ENCODE data around the gene ARHGEF28.

Gene ARHGEF28

DNA sequence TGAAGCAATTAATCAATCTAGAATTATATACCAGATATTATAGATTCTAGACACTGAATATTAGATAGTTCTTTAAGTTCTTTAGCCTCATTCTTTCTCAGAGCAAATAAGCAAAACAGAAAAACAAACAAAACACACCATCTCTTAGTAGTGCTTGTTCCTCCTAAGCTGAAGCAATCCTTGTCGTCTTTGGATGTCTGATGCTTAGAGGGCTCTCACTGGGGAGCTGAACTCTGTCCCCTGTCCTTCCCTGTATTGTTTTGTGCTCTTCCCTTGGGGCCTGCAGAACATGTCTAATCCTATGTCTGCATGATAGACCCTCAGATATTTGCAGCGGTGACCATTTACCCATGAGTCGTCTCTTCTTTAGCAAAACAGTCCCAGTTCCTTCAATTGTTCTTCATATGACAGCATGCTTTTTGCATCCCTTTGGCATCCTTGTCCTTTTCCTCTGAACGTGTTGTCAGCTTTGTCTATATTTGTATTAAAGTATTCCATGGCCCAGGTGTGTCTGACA, 114.3 kb downstream of the ARHGEF28 start:
- DNase-seq (no peak), ATAC-seq (no peak)
- Mint-ChIP-seq H3K36me3 (ENCODE audit: low read depth) (no peaks in the 10 kb centered on the region), H3K9me3 (no peaks in the 10 kb centered on the region), H3K27me3 (peaks cover 1% of the 10 kb centered on the region), H3K27ac (no peak overlapping the region), H3K4me3 (no peak overlapping the region), H3K4me1 (no peaks in the 10 kb centered on the region)

DNA sequence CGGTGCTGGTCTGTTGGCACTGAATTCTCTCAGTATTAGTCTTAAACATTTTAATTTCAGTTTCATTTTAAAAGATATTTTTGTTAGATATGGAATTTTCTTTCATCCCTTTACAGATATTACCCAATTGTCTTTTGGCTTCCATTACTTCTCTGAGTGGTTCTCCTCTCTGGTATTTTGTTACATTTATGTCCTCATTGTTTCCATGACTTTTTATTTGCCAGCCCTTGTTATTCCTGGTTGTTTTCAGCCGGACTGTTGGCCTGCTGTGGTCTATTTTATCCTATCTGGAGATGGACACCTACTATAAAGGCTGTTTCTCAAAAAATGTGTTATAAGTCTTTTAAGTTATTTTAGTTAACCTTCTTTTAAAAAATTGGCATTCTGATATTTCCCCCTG, 117.2 kb downstream of the ARHGEF28 start:
- no peak overlapping the region for H3K27ac Mint-ChIP-seq
- no peaks in the 10 kb centered on the region for H3K36me3 Mint-ChIP-seq (ENCODE audit: low read depth)
- DNase-seq (no peak), ATAC-seq (no peak)
- no peak overlapping the region for H3K4me3 Mint-ChIP-seq
- H3K9me3 Mint-ChIP-seq: no peaks in the 10 kb centered on the region
- H3K4me1 Mint-ChIP-seq: no peaks in the 10 kb centered on the region
- H3K27me3 Mint-ChIP-seq: peaks cover 7% of the 10 kb centered on the region

DNA sequence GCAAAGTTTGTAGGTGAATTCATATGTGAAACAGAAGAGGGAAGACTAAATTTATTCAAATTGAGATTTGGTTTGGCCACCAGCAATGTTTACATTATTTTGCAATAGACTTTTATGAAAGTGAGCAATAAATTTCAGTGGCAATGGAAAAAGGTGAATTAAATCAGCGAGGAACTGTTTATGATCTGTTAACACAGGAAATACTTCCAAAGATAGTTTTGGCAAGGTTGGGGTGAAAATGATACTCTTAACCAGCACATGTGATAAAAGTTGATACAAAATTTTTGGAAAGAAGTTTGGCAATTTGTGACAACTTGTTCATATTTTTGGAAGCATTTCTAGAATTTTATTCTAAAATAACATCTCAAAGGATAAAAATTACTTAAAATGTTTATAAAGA, 119.8 kb downstream of the ARHGEF28 start:
- Mint-ChIP-seq H3K27me3 (peaks cover 13% of the 10 kb centered on the region), H3K4me3 (no peak overlapping the region)
- no peak for DNase-seq

DNA sequence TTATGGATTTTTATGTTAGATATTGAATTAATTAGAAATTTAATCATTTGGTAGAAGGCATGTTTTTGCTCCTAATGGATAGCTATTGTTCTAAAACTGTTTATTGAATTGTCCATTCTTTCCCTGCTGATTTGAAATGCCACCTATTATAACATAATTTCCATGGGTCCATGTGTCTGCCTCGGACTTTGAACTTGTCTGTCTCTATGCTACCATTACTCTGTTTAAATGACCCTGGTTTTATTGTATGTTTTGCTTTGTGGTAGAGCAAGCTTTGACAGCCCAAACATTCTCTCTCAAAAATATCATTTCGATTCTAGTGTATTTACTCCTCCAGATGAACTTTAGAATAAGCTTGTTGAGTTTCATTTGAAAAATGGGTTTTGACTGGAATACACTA, 120.6 kb downstream of the ARHGEF28 start:
- no peak overlapping the region for H3K4me3 Mint-ChIP-seq
- H3K27ac Mint-ChIP-seq: no peak overlapping the region
- H3K4me1 Mint-ChIP-seq: no peaks in the 10 kb centered on the region
- peaks cover 15% of the 10 kb centered on the region for H3K27me3 Mint-ChIP-seq
- H3K9me3 Mint-ChIP-seq: no peaks in the 10 kb centered on the region
- DNase-seq (no peak), ATAC-seq (no peak)
- H3K36me3 Mint-ChIP-seq (ENCODE audit: low read depth): no peaks in the 10 kb centered on the region

More for the DNA sequence above, 119.8 kb downstream of the ARHGEF28 start:
- no peak overlapping the region for H3K27ac Mint-ChIP-seq
- no peak for ATAC-seq
- H3K36me3 Mint-ChIP-seq (ENCODE audit: low read depth): no peaks in the 10 kb centered on the region
- no peaks in the 10 kb centered on the region for H3K9me3 Mint-ChIP-seq
- H3K4me1 Mint-ChIP-seq: no peaks in the 10 kb centered on the region

DNA sequence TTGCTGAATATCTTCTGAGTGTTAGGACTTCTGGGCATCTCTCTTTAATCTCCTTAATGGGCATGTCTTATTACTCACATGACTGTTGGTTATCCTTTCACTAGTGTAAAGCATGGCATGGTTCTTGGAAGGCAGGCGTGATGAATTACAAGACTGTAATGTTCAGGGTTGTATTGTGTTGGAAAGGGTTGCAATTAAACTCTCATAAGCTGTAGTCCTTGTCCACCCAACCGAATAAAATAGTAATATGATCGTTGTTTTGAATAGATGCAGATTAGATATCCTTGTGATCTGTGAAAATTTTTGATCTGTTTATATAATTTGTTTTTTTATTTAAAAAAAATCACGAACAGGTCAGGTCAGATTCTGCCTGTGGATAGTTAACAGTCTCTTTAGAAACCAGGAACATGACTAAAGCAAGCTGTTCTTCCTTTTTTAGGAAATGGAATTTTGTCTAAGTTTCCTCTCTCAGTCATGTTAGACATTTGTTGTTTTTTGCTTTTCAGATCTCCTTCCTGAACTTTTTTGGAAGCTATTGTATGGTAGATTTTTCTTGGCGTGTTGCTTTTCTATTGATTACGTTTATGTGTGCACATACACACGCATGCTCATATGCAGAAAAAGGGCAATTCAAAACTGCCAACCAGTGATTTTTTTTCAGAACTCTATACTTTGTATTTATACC, 121.8 kb downstream of the ARHGEF28 start:
- no peaks in the 10 kb centered on the region for H3K9me3 Mint-ChIP-seq
- no peak overlapping the region for H3K4me3 Mint-ChIP-seq
- DNase-seq (no peak), ATAC-seq (no peak)
- H3K4me1 Mint-ChIP-seq: no peaks in the 10 kb centered on the region
- H3K27me3 Mint-ChIP-seq: peaks cover 21% of the 10 kb centered on the region
- no peak overlapping the region for H3K27ac Mint-ChIP-seq
- H3K36me3 Mint-ChIP-seq (ENCODE audit: low read depth): no peaks in the 10 kb centered on the region

DNA sequence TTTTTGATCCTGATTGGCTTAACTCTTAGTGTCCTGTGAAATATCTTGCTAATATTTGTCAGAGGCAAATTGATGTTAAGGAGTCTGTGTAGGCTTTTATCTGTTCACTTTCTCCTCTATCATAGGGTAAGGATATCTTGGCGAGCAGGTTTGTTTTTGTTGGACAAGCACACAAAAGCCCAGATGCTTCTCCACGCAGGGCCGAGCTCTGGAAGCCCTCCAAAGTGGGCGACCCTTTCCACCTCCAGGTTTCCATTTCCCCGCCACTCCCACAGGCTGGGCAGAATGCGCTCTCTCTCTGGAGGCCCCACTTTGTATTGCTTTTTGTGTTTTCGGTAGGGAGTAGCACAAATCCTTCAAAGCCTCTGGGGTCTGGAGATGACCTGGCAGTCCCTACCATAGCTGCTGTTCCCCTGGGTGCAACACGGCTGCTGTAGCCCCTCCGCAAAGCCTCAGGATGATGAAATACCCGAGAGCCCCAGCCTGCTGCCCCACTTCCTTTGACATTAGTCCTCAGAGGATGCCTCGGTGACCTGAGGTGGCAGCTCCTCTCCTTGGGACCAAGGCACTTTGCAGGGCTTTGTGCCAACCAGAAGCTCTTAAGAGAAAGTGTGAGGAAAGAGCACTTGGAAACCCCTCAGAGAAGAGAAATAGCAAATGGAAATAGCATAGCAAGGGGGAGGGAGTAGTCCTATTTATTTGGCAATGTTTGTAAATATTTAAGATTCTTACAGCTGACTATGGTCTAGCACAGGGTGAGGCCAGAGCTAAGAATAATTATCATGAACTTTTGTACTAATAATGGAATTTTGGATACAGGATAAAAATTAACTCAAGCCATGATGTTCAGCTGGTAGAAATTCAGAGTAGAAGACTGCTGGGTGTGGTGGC, 122.8 kb downstream of the ARHGEF28 start:
- no peak for DNase-seq
- Mint-ChIP-seq H3K36me3 (ENCODE audit: low read depth) (no peaks in the 10 kb centered on the region), H3K27me3 (peaks cover 21% of the 10 kb centered on the region)

DNA sequence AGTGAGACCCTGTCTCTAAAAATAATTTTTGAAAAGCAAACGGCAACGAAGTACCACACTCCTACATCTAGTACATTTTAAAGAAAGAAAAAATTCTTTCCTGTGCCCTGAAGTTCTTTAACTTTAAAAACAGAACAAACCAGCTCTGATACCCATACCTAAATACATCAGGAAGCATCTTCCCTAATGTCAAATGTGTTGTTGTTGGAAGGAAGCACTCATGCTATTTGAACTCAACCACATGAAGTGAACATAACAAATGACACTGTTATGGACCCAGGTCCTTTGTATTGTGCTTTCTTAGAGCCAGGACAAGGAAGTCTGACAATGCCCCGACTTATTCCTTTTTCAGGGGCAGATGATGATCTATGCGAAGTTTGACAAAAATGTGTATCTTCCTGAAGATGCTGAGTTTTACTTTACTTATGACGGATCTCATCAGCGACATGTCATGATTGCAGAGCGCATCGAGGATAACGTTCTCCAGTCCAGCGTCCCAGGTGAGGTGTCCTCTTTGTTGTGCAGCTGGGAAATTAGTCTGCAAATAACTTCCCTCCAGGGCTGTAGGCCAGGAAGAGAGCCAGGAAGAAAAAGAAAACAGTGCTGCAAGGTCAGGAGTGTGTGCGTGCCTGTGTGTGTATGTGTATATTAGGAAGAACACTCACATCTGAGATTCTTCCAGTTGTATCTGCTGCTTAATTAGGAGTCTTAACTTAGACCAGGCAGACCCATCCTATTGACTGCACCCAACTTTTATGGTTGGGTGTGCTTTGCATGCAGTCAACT, 123.7 kb downstream of the ARHGEF28 start:
- H3K36me3 Mint-ChIP-seq (ENCODE audit: low read depth): no peaks in the 10 kb centered on the region
- H3K9me3 Mint-ChIP-seq: no peaks in the 10 kb centered on the region
- no peak overlapping the region for H3K27ac Mint-ChIP-seq
- H3K4me3 Mint-ChIP-seq: no peak overlapping the region
- peaks cover 21% of the 10 kb centered on the region for H3K27me3 Mint-ChIP-seq
- DNase-seq (no peak), ATAC-seq (no peak)
- no peaks in the 10 kb centered on the region for H3K4me1 Mint-ChIP-seq

More for the DNA sequence above, 122.8 kb downstream of the ARHGEF28 start:
- no peak for ATAC-seq
- Mint-ChIP-seq H3K4me1 (no peaks in the 10 kb centered on the region), H3K27ac (no peak overlapping the region), H3K4me3 (no peak overlapping the region), H3K9me3 (no peaks in the 10 kb centered on the region)

DNA sequence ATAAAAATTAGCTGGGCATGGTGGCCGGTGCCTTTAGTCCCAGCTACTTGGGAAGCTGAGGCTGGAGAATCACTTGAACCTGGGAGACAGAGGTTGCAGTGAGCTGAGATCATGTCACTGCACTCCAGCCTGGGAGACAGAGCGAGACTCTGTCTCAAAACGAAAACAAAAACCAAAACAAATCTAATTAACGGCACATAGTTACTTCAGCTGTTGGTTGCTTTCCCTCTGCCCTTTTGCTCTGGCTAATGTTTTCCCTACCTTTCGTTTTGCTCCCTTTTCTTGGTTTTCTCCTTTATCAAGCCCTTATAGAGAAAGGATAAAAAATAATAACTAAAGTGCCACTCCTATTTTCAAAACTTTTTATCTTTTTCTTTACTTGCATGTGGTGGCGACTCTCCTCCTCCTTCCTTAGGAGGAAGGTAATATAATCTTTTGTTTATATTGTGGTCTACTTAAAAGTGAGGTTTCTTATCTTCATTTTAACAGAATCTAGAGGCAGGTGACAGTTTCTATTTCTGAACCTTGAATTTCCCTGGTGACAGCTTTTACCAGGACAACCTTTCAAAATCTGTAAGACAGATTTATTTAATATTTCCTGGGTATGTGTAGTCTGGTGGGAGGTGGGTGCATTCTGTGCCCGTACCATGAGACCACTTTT, 125.4 kb downstream of the ARHGEF28 start:
- H3K36me3 Mint-ChIP-seq (ENCODE audit: low read depth): no peaks in the 10 kb centered on the region
- no peaks in the 10 kb centered on the region for H3K9me3 Mint-ChIP-seq
- DNase-seq: no peak
- H3K27me3 Mint-ChIP-seq: peaks cover 19% of the 10 kb centered on the region
- H3K4me3 Mint-ChIP-seq: no peak overlapping the region
- no peak overlapping the region for H3K27ac Mint-ChIP-seq
- H3K4me1 Mint-ChIP-seq: no peaks in the 10 kb centered on the region
- no peak for ATAC-seq

DNA sequence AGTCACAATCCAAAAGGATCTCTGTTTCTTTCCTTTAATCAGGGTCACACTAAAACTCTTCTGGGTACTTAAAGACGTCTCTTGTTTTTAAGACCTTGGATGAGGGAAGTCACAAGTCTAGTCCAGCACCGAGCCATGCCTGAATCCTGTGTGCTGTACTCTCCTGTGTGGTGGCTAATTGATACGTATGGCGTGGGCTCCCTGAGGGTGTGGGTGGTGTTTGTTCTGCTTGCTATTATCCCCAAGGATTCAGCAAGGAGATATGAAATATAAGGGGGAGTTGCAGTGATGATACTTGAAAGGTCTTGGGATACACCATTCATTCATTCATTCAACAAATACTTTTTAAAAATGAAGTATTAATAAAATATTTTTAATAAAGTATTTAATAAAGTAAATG, 128.3 kb downstream of the ARHGEF28 start:
- no peaks in the 10 kb centered on the region for H3K4me1 Mint-ChIP-seq
- no peak for DNase-seq
- H3K27ac Mint-ChIP-seq: no peak overlapping the region
- no peak for ATAC-seq
- peaks cover 17% of the 10 kb centered on the region for H3K27me3 Mint-ChIP-seq
- H3K9me3 Mint-ChIP-seq: no peaks in the 10 kb centered on the region
- H3K4me3 Mint-ChIP-seq: no peak overlapping the region
- no peaks in the 10 kb centered on the region for H3K36me3 Mint-ChIP-seq (ENCODE audit: low read depth)

DNA sequence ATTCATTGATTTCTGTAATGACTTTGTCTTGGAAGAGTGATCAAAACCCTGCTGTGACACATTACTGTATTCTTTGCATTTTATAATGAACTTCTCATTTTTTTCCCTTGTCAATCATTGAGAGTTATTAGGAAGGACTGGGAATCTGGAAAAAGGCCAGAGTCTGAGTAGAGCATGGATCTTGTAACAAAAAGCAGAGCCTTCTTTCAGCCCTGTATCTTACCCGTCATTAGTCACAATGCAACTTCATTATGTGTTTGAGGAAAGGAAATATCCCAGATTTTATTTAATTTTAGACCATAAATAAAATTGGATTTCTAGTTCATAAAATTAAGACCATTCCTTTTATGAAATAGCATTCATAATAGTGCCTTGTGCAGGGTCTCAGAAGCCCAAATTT, 131.4 kb downstream of the ARHGEF28 start:
- H3K4me3 Mint-ChIP-seq: no peak overlapping the region
- DNase-seq (no peak), ATAC-seq (no peak)
- H3K4me1 Mint-ChIP-seq: no peaks in the 10 kb centered on the region
- peaks cover 3% of the 10 kb centered on the region for H3K27me3 Mint-ChIP-seq
- H3K36me3 Mint-ChIP-seq (ENCODE audit: low read depth): no peaks in the 10 kb centered on the region
- no peaks in the 10 kb centered on the region for H3K9me3 Mint-ChIP-seq
- no peak overlapping the region for H3K27ac Mint-ChIP-seq

DNA sequence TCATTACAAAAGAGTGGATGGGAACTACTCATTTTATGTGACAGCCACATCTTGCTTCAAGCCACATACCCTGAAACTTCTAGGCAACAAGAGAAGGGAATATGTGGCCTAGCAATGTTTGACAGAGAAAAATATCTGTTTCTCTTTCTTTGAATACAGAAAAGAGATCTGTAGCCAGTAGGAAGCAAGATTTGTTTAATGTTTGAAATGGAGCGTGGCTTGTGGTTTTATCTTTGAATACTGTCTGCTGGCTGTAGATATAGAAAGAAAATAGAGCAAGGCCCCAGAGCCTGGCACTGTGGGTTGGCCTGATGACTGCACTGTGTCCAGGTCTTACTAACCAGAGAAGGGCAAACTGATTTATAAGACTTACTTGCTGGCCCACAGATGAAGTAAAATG, 133.8 kb downstream of the ARHGEF28 start:
- no peaks in the 10 kb centered on the region for H3K36me3 Mint-ChIP-seq (ENCODE audit: low read depth)
- H3K4me1 Mint-ChIP-seq: no peaks in the 10 kb centered on the region
- no peak overlapping the region for H3K27ac Mint-ChIP-seq
- no peak for ATAC-seq
- no peaks in the 10 kb centered on the region for H3K9me3 Mint-ChIP-seq
- no peak overlapping the region for H3K4me3 Mint-ChIP-seq
- peaks cover 6% of the 10 kb centered on the region for H3K27me3 Mint-ChIP-seq
- DNase-seq: no peak

DNA sequence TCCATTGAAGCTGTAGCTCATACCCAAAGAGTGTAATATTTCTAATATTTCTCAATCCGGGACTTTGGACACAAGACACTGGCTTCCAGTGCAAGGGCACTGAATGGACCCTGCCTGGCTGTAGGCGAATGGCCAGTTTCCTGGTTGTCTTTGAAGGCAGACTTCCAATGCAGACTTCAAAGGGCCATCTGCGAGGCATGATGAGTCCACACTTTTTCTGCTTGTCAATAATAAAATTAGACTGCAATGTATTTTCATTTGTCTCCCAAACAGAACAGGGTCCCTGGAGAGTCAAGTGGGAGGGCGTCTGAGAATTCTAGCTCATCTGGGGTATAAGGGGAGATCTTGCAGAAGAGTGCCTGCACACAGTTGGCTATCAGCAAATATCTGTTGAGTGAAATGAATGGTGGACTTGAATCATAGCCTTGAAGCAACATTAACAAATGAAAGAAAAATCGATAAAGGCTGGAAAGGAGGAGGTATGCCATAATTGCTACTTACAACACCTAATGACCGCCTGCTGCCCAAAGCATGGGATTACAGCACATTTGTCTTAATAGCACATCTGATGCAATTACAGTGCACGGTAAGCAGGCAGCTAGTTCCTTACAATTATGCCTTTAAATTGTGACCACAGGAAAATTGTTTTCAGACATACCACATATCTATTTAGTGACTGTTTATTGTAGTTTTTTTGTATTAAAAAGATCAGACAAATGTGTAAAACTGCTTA, 137.5 kb downstream of the ARHGEF28 start:
- H3K27me3 Mint-ChIP-seq: peaks cover 3% of the 10 kb centered on the region
- ATAC-seq (no peak), DNase-seq (no peak)
- H3K4me1 Mint-ChIP-seq: no peaks in the 10 kb centered on the region
- H3K4me3 Mint-ChIP-seq: no peak overlapping the region
- no peak overlapping the region for H3K27ac Mint-ChIP-seq
- peaks cover 10% of the 10 kb centered on the region for H3K9me3 Mint-ChIP-seq
- no peaks in the 10 kb centered on the region for H3K36me3 Mint-ChIP-seq (ENCODE audit: low read depth)

DNA sequence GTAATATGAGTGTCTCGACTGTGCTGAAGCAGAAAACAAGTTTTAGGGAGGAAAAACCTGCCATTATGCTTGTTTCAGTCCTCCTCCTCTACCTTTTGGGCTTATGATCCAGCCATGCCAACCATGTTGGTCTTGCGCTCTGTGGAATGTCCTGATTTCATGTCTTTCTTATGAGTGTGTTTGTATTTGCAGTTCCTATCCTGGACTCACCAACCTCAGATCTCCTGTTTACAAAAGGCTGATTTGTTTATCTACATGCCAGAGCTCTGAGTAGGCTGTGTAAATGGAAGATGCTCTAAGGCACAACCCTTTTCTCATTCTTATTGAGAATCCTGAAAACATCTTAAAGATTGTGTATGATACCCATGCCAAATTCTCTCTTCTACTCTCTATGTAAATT, 138.6 kb downstream of the ARHGEF28 start:
- Mint-ChIP-seq H3K9me3 (peaks cover 14% of the 10 kb centered on the region), H3K27me3 (peaks cover 3% of the 10 kb centered on the region), H3K4me1 (no peaks in the 10 kb centered on the region), H3K36me3 (ENCODE audit: low read depth) (no peaks in the 10 kb centered on the region), H3K4me3 (no peak overlapping the region), H3K27ac (no peak overlapping the region)
- ATAC-seq (no peak), DNase-seq (no peak)

DNA sequence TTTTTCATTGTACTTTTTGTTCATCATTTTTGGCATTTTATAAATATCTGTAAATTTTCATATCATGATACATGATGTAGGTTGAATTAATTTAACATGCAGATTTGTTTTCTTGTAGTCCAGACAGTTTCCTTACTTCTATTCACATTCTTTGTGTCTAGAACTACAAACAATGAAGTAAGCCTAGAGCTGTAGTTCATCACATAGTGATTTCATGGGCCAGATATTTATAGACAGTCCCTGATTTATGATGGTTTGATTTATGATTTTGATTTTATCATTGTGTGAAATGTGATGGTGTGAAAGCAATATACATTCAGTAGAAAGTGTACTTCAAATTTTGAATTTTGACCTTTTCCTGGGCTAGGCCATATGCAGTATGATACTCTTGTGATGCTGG, 139.0 kb downstream of the ARHGEF28 start:
- H3K4me3 Mint-ChIP-seq: no peak overlapping the region
- no peak for DNase-seq
- ATAC-seq: no peak
- no peak overlapping the region for H3K27ac Mint-ChIP-seq
- H3K36me3 Mint-ChIP-seq (ENCODE audit: low read depth): no peaks in the 10 kb centered on the region
- peaks cover 14% of the 10 kb centered on the region for H3K9me3 Mint-ChIP-seq
- peaks cover 3% of the 10 kb centered on the region for H3K27me3 Mint-ChIP-seq
- H3K4me1 Mint-ChIP-seq: no peaks in the 10 kb centered on the region

Data from activated naive CD8-positive, alpha-beta T cell treated with anti-CD3 and anti-CD28 coated beads, Interleukin-2, amount 50 U/mL, for 24 hours (primary cell).